Gastrocnemius medialis (tissue), 4 donors: ENCODE measurements around the gene ATXN10.

Source experiments
- CTCF ChIP-seq, 5 experiments: fragments of 450-650 bp in 3 of 5; fragments of 200-600 bp in 2 of 5; sonication (generic) in 2 of 5; IDR thresholded peaks in 4 of 5; conservative IDR thresholded peaks in 1 of 5; 1 replicate in 4 of 5; 2 replicates in 1 of 5; pipeline ENCODE4 v1.5.1; 2016 to 2019; ENCODE audit warnings: antibody characterized with exemption in 5 of 5, mild to moderate bottlenecking in 3 of 5, moderate library complexity in 3 of 5
- POLR2A ChIP-seq, 2 donors: fragments of 450-650 bp; IDR thresholded peaks; one replicate each; pipeline ENCODE4 v1.6.1; 2017; ENCODE audit warnings: antibody characterized with exemption in 2 of 2, mild to moderate bottlenecking in 2 of 2, moderate library complexity in 2 of 2

DNA sequence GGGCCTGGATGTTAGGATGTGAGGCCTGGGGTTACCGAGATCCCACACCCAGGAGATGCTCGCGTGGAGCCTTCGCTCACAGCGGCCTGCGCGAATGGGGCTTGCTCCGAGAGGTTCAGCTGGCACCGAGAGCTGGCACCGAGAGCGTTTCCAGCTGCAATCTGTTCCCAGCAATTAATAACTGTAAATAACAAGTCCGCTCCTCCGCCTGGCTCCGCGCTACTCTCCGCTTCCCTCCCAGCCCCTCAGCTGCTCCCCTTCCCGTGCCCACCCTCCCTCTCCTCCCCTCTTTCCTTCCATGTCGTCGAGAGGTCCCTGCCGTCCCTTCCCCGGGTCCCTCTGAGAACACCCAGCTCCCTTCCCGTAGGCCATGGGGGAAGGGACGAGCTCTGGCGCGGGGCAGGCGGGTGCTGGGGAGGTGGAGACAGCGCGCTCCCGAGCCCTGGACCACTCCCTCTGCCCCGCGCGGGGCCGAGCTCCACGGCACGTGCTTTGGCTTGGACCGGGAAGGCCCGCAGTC, 194.6 kb downstream of the ATXN10 start:
- TF ChIP-seq CTCF (IDR thresholded peaks at IDR 0.05 in 4 of 5, conservative IDR thresholded peaks at IDR 0.05 in 1 of 5) (no peak), POLR2A (IDR thresholded peaks at IDR 0.05) (no peak)
